HepG2 (cell line): Measurements from ENCODE around the gene THSD8. TPM values are rescaled to one million over a fixed set of nuclear protein-coding genes. Genes with fewer than 3 reads are reported as not detected.
A peak's percentile ranks its signal among the peaks of the same experiment; 100 is the strongest.

ENCODE experiments used
- CCAR2 ChIP-seq: fragments of 200-400 bp; formaldehyde crosslinking; optimal IDR thresholded peaks from 2 replicates; pipeline ENCODE3; 2018; ENCODE audit warnings: low read depth, mild to moderate bottlenecking, low read length, moderate library complexity
- FOXP1 ChIP-seq, 2 experiments: fragments of 450-650 bp in 1 of 2; IDR thresholded peaks; 2 replicates each; pipeline ENCODE4 v1.6.1; 2017 to 2018; ENCODE audit warnings: antibody characterized with exemption in 1 of 2
- KDM2A ChIP-seq: sonication (generic); formaldehyde crosslinking; IDR thresholded peaks from 2 replicates; pipeline ENCODE4 v1.4.0; 2020; ENCODE audit warnings: low read depth, missing genetic modification reagents, borderline replicate concordance
- KDM5B ChIP-seq: sonication (generic); formaldehyde crosslinking; IDR thresholded peaks from 2 replicates; pipeline ENCODE4 v1.4.0; 2020; ENCODE audit warnings: missing genetic modification reagents, mild to moderate bottlenecking, borderline replicate concordance
- KMT2A ChIP-seq: sonication (generic); formaldehyde crosslinking; IDR thresholded peaks from 2 replicates; pipeline ENCODE4 v1.4.0; 2020; ENCODE audit warnings: missing genetic modification reagents
- NONO ChIP-seq, 2 experiments: fragments of 450-650 bp in 1 of 2; sonication (generic) in 1 of 2; formaldehyde crosslinking in 1 of 2; IDR thresholded peaks in 1 of 2; conservative IDR thresholded peaks in 1 of 2; 2 replicates each; pipeline versions ENCODE4 v1.6.1 to v1.8.0; 2017 to 2022; ENCODE audit warnings: mild to moderate bottlenecking in 1 of 2, missing genetic modification reagents in 1 of 2, moderate library complexity in 1 of 2
- NR2F6 ChIP-seq, 2 experiments: IDR thresholded peaks; 2 replicates each; pipeline ENCODE4 v1.6.1; 2016; ENCODE audit warnings: antibody characterized with exemption in 1 of 2, mild to moderate bottlenecking in 1 of 2
- POGZ ChIP-seq: sonication (generic); formaldehyde crosslinking; IDR thresholded peaks from 2 replicates; pipeline ENCODE4 v1.4.0; 2020; ENCODE audit warnings: mild to moderate bottlenecking, missing genetic modification reagents
- RARG ChIP-seq: sonication (generic); formaldehyde crosslinking; IDR thresholded peaks from 2 replicates; pipeline ENCODE4 v1.4.0; 2020; ENCODE audit warnings: low read depth, mild to moderate bottlenecking, missing genetic modification reagents
- SETDB1 ChIP-seq: sonication (generic); formaldehyde crosslinking; IDR thresholded peaks from 2 replicates; pipeline ENCODE4 v1.5.1; 2020; ENCODE audit warnings: missing genetic modification reagents, mild to moderate bottlenecking, borderline replicate concordance
- SOX13 ChIP-seq, 3 experiments: fragments of 450-650 bp in 1 of 3; sonication (generic) in 1 of 3; formaldehyde crosslinking in 1 of 3; IDR thresholded peaks in 2 of 3; conservative IDR thresholded peaks in 1 of 3; 2 replicates each; pipeline versions ENCODE4 v1.5.0 to v1.6.1; 2016 to 2020; ENCODE audit warnings: antibody characterized with exemption in 1 of 3, mild to moderate bottlenecking in 1 of 3, missing compliant biosample characterization in 1 of 3, missing genetic modification reagents in 1 of 3, moderate library complexity in 1 of 3
- ZNF17 ChIP-seq: sonication (generic); formaldehyde crosslinking; IDR thresholded peaks from 2 replicates; pipeline ENCODE4 v1.5.0; 2020; ENCODE audit warnings: mild to moderate bottlenecking, missing genetic modification reagents
- ZNF496 ChIP-seq: sonication (generic); formaldehyde crosslinking; IDR thresholded peaks from 2 replicates; pipeline ENCODE4 v1.8.1; 2023; ENCODE audit warnings: mild to moderate bottlenecking, moderate library complexity, missing genetic modification reagents; ENCODE audit not compliant: insufficient replicate concordance
- ZNF589 ChIP-seq: sonication (generic); formaldehyde crosslinking; conservative IDR thresholded peaks from 2 replicates; pipeline ENCODE4 v1.8.0; 2022; ENCODE audit warnings: mild to moderate bottlenecking, moderate library complexity, missing genetic modification reagents
- ZNF703 ChIP-seq: sonication (generic); formaldehyde crosslinking; IDR thresholded peaks from 2 replicates; pipeline ENCODE4 v1.5.1; 2020; ENCODE audit warnings: missing genetic modification reagents, mild to moderate bottlenecking, moderate library complexity, borderline replicate concordance
- ZNF772 ChIP-seq: sonication (generic); formaldehyde crosslinking; IDR thresholded peaks from 2 replicates; pipeline ENCODE4 v1.5.0; 2020; ENCODE audit warnings: mild to moderate bottlenecking, missing genetic modification reagents
- ZNF816 ChIP-seq: sonication (generic); formaldehyde crosslinking; IDR thresholded peaks from 2 replicates; pipeline ENCODE4 v1.8.0; 2022; ENCODE audit warnings: missing genetic modification reagents, mild to moderate bottlenecking, borderline replicate concordance
- polyA plus RNA-seq, 8 experiments: library from polyadenylated mRNA; depleted of rRNA in 3 of 8; stranded (reverse) in 7 of 8; unstranded in 1 of 8; fragments of >200 nt; fragmentation: Illumina TruSeq in 4 of 8; extraction: Trizol in 4 of 8; gene quantifications; 2 replicates each; pipeline versions ENCODE4 v1.2.1 to v1.2.3, GENCODE V29; 2011 to 2016; ENCODE audit warnings: low read depth in 4 of 8, missing spikeins in 1 of 8, mixed read lengths in 1 of 8; ENCODE audit not compliant: insufficient read depth in 1 of 8
- total RNA-seq, 5 experiments: library from RNA; depleted of rRNA; stranded (reverse); fragments of >200 nt; fragmentation: Illumina TruSeq; extraction: Trizol; gene quantifications; 2 replicates each; pipeline ENCODE4 v1.2.3, GENCODE V29; 2016; ENCODE audit warnings: low read depth in 1 of 5
- TF ChIP-seq, protein P1 (sequence below): sonication (generic); formaldehyde crosslinking; IDR thresholded peaks from one replicate; pipeline ENCODE4 v1.5.1; 2020; ENCODE audit warnings: mild to moderate bottlenecking, missing genetic modification reagents; ENCODE audit errors: not compliant biosample characterization
- TF ChIP-seq, protein P2 (sequence below): sonication (generic); formaldehyde crosslinking; IDR thresholded peaks from 2 replicates; pipeline ENCODE4 v1.8.0; 2022; ENCODE audit warnings: mild to moderate bottlenecking, missing genetic modification reagents, moderate library complexity

THSD8 gene
- total and polyA plus RNA-seq, 2 of the 13 experiments (the other 11 are each of a cell fraction or from before 2014, with no cell fraction given), result 4.8 to 14.9 TPM

GRCh38 chr19:12784394-12784870 is 17.4 kb upstream of the THSD8 start (continued):
- TF ChIP-seq, protein P1, sequence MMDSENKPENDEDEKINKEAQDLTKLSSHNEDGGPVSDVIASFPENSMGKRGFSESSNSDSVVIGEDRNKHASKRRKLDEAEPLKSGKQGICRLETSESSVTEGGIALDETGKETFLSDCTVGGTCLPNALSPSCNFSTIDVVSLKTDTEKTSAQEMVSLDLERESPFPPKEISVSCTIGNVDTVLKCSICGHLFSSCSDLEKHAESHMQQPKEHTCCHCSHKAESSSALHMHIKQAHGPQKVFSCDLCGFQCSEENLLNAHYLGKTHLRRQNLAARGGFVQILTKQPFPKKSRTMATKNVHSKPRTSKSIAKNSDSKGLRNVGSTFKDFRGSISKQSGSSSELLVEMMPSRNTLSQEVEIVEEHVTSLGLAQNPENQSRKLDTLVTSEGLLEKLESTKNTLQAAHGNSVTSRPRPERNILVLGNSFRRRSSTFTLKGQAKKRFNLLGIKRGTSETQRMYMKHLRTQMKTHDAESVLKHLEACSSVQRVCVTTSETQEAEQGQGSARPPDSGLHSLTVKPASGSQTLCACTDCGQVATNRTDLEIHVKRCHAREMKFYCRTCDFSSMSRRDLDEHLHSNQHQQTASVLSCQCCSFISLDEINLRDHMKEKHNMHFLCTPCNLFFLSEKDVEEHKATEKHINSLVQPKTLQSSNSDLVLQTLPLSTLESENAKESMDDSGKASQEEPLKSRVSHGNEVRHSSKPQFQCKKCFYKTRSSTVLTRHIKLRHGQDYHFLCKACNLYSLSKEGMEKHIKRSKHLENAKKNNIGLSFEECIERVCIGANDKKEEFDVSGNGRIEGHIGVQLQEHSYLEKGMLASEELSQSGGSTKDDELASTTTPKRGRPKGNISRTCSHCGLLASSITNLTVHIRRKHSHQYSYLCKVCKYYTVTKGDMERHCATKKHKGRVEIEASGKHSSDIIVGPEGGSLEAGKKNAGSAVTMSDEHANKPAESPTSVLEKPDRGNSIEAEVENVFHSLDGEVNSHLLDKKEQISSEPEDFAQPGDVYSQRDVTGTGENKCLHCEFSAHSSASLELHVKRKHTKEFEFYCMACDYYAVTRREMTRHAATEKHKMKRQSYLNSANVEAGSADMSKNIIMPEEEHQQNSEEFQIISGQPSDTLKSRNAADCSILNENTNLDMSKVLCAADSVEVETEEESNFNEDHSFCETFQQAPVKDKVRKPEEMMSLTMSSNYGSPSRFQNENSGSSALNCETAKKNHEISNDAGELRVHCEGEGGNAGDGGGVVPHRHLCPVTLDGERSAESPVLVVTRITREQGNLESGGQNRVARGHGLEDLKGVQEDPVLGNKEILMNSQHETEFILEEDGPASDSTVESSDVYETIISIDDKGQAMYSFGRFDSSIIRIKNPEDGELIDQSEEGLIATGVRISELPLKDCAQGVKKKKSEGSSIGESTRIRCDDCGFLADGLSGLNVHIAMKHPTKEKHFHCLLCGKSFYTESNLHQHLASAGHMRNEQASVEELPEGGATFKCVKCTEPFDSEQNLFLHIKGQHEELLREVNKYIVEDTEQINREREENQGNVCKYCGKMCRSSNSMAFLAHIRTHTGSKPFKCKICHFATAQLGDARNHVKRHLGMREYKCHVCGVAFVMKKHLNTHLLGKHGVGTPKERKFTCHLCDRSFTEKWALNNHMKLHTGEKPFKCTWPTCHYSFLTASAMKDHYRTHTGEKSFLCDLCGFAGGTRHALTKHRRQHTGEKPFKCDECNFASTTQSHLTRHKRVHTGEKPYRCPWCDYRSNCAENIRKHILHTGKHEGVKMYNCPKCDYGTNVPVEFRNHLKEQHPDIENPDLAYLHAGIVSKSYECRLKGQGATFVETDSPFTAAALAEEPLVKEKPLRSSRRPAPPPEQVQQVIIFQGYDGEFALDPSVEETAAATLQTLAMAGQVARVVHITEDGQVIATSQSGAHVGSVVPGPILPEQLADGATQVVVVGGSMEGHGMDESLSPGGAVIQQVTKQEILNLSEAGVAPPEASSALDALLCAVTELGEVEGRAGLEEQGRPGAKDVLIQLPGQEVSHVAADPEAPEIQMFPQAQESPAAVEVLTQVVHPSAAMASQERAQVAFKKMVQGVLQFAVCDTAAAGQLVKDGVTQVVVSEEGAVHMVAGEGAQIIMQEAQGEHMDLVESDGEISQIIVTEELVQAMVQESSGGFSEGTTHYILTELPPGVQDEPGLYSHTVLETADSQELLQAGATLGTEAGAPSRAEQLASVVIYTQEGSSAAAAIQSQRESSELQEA (CRISPR knock-in tag), result no peak
- TF ChIP-seq NONO (IDR thresholded peaks at IDR 0.05), result no peak
- 0 out of 2 replicates have a peak, but pooled peaks have one; percentile 41 for TF ChIP-seq NONO (CRISPR knock-in tag; conservative IDR thresholded peaks at IDR 0.05)
- no peak for TF ChIP-seq ZNF17 (CRISPR knock-in tag)
- TF ChIP-seq KDM5B (CRISPR knock-in tag), result no peak
- no peak for TF ChIP-seq ZNF496 (CRISPR knock-in tag)
- TF ChIP-seq ZNF703 (CRISPR knock-in tag), result no peak
- TF ChIP-seq ZNF816, result no peak
- no peak for TF ChIP-seq NR2F6 (IDR thresholded peaks at IDR 0.05)
- TF ChIP-seq NR2F6 (CRISPR knock-in tag; IDR thresholded peaks at IDR 0.05), result no peak
- no peak for TF ChIP-seq RARG
- TF ChIP-seq, protein P2, sequence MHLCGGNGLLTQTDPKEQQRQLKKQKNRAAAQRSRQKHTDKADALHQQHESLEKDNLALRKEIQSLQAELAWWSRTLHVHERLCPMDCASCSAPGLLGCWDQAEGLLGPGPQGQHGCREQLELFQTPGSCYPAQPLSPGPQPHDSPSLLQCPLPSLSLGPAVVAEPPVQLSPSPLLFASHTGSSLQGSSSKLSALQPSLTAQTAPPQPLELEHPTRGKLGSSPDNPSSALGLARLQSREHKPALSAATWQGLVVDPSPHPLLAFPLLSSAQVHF (CRISPR knock-in tag), result 0 out of 2 replicates have a peak, but pooled peaks have one; percentile 40
- TF ChIP-seq SETDB1 (CRISPR knock-in tag), result no peak
- TF ChIP-seq POGZ (CRISPR knock-in tag), result no peak
- no peak for TF ChIP-seq SOX13 (IDR thresholded peaks at IDR 0.05)
- no peak for TF ChIP-seq SOX13 (CRISPR knock-in tag; conservative IDR thresholded peaks at IDR 0.05 in 1 of 2, IDR thresholded peaks at IDR 0.05 in 1 of 2)
- TF ChIP-seq KDM2A (CRISPR knock-in tag), result no peak
- no peak for TF ChIP-seq KMT2A (CRISPR knock-in tag)
- no peak for TF ChIP-seq ZNF772
- no peak for TF ChIP-seq CCAR2
- TF ChIP-seq FOXP1 (IDR thresholded peaks at IDR 0.05), result no peak
- TF ChIP-seq FOXP1 (CRISPR knock-in tag; IDR thresholded peaks at IDR 0.05), result no peak
- TF ChIP-seq ZNF589 (CRISPR knock-in tag), result 0 out of 2 replicates have a peak, but pooled peaks have one; percentile 46
